ENCODE data around the gene TBKBP1.

GRCh38 chr17:47720196-47720595 is 26.2 kb downstream of the TBKBP1 start:
- TF ChIP-seq POLR2A (IDR thresholded peaks at IDR 0.05; ENCODE audit: low read depth, low read length) (no peak), POLR2AphosphoS5 (IDR thresholded peaks at IDR 0.05; ENCODE audit: low read depth, low read length) (no peak), TAF1 (IDR thresholded peaks at IDR 0.05; ENCODE audit: low read depth, low read length) (no peak), POU2F2 (IDR thresholded peaks at IDR 0.05; ENCODE audit: low read depth, low read length) (no peak), SPI1 (IDR thresholded peaks at IDR 0.05; ENCODE audit: low read depth, low read length) (no peak)
